Astrocyte of the cerebellum (primary cell): ENCODE results near the gene TTLL4.

Experiments used
- DNase-seq: peaks from one replicate; pipeline ENCODE4 v3.0.0-alpha.2; 2011; ENCODE audit warnings: low read depth
- H3K4me3 ChIP-seq: 2 replicates; pipeline ENCODE4 v1.5.1; 2011; ENCODE audit warnings: mild to moderate bottlenecking, low read depth, low read length, moderate library complexity
- in situ Hi-C: cut with HindIII; loops from 2 replicates; pipeline ENCODE4 v1.10.0; 2017; ENCODE audit warnings: low sequenced_read_pairs
- TF ChIP-seq, protein P1 (sequence below): IDR thresholded peaks from 2 replicates; pipeline ENCODE4 v1.5.1; 2012; ENCODE audit warnings: low read length, low read depth, moderate library complexity, mild to moderate bottlenecking; ENCODE audit errors: missing control alignments

TTLL4 gene

DNA sequence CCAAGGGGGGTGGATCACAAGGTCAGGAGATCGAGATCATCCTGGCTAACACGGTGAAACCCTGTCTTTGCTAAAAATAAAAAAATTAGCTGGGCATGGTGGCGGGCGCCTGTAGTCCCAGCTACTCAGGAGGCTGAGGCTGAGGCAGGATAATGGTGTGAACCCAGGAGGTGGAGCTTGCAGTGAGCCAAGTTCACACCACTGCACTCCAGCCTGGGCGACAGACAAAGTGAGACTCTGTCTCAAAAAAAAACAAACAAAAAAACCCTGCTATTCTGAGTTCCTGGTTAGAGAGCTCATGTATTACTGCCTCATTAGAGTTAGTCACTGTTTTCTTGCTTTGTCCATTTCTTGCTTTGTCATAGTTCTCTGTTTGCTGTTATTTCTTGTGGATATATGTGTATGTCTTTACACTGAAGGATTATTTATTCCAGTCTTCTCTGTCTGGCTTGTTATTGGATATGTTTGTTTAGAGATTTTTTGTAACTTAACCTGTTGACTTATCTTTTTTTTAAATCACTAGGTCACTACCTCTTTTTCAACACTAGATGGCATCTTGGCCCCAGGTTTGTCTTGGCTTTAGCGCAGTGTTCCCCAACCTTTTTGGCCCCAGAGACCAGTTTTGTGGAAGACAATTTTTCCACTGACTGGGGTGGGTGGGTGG is 17.0 kb downstream of the TTLL4 start:
- no peak for DNase-seq
- TF ChIP-seq, protein P1, sequence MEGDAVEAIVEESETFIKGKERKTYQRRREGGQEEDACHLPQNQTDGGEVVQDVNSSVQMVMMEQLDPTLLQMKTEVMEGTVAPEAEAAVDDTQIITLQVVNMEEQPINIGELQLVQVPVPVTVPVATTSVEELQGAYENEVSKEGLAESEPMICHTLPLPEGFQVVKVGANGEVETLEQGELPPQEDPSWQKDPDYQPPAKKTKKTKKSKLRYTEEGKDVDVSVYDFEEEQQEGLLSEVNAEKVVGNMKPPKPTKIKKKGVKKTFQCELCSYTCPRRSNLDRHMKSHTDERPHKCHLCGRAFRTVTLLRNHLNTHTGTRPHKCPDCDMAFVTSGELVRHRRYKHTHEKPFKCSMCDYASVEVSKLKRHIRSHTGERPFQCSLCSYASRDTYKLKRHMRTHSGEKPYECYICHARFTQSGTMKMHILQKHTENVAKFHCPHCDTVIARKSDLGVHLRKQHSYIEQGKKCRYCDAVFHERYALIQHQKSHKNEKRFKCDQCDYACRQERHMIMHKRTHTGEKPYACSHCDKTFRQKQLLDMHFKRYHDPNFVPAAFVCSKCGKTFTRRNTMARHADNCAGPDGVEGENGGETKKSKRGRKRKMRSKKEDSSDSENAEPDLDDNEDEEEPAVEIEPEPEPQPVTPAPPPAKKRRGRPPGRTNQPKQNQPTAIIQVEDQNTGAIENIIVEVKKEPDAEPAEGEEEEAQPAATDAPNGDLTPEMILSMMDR: peak; percentile 20
- H3K4me3 ChIP-seq: no peak overlapping the region
- in situ Hi-C loops: no loop called here

DNA sequence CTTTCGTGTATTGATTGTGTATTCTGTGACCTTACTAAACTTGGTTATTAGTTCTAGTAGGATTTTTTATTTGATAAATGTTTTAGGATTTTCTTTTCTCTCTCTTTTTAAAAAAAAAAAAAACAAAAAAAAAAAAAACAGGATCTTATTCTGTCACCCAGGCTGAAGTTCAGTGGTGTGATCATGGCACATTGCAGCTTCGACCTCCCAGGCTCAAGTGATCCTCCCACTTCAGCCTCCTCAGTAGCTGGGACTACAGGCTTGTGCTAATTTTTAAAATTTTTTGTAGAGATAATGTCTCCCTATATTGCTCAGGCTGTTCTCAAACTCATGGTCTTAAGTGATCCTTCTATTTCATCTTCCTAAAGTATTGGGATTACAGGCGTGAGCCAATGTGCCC is 19.0 kb downstream of the TTLL4 start:
- in situ Hi-C loops: no loop called here
- TF ChIP-seq, protein P1: no peak

DNA sequence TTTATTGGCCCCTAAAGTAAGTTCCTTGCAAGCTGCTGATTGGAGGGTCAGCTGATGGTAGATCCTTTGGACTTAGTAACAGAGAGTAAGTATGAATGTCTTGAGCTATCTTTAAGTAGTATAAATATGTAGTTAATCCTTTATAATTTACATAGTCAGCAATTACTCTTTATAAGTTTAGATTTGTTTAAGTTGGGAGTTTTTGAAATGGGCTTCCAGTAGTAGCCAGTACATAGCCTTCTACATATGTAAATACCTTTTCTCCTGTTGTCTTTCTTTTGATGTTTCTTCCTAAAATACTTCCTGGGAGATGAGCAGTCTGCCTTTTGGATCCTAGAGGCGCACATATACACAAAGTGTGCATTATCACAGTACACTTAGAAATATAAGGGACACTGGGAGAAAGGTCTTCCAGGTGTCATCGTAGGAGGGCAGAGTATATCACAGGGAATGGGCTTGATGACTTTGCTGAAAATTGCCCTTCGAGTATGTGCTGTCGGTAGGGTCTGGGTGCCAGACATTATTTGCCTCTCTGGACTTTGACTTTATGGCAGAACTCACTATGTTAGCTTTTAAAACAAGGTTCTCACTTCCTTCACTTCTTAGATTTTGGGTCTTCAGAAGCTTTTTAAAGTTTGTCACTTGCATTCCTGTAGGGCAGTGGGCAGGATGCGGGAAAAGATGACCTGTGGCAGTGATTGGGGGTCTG is 21.6 kb downstream of the TTLL4 start:
- DNase-seq: no peak
- no peak overlapping the region for H3K4me3 ChIP-seq
- TF ChIP-seq, protein P1: no peak
- in situ Hi-C loops: no loop called here

More for the DNA sequence above, 19.0 kb downstream of the TTLL4 start:
- DNase-seq: no peak
- H3K4me3 ChIP-seq: no peak overlapping the region

DNA sequence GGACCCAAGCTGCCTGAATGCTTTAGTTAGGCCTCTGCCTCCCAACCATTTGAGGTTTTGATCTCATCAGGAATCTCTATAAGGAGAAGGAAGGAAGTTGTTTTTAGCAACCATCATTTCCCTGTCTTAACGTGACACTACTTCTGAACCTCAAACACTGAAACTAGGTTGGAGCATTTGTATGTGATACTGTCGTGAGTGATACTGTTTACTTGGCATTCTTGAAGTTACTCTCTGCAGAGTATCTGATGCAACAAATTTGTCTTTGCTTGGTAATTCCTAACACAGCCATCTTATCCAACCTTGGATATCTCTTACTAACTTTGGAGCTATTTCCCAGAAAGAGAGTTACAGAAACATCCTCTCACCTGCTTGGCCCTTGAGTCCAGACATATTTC is 22.1 kb downstream of the TTLL4 start:
- TF ChIP-seq, protein P1: no peak
- H3K4me3 ChIP-seq: no peak overlapping the region
- no peak for DNase-seq
- in situ Hi-C loops: no loop called here

DNA sequence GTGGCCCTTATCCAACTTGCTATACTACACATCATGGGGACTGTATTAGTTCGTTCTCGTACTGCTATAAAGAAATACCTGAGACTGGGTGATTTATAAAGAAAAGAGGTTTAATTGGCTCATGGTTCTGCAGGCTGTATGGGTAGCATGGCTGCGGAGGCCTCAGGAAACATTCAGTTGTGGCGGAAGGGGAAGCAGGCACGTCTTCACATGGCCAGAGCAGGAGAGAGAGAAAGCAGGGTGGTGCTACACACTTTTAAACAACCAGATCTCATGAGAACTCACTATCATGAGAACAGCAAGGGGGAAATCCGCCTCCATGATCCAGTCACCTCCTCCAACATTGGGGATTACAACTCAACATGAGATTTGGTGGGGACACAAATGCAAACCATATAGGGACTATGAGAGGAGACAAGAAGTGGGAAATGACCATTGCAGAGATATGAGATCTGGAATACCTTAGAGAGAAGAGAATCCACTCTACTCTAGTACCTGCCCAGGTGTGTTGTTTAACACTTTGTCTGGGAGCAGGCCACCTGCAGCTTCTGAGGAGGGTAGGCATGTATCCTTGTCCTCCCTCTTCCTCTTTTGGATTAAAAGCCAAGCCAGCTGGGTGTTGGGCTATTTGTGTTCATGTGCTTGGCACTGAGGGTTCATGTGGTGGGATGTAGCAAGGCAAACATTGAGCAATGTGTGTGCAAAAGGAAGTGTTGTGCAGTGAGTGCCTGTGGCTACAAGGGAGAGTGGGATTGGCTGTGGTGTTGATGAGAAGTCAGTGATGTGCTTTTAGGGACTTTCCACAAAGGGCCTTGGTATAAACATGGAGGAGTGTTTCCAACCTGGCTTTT is 22.8 kb downstream of the TTLL4 start:
- no peak for DNase-seq
- in situ Hi-C loops: no loop called here
- H3K4me3 ChIP-seq: no peak overlapping the region
- TF ChIP-seq, protein P1: no peak

DNA sequence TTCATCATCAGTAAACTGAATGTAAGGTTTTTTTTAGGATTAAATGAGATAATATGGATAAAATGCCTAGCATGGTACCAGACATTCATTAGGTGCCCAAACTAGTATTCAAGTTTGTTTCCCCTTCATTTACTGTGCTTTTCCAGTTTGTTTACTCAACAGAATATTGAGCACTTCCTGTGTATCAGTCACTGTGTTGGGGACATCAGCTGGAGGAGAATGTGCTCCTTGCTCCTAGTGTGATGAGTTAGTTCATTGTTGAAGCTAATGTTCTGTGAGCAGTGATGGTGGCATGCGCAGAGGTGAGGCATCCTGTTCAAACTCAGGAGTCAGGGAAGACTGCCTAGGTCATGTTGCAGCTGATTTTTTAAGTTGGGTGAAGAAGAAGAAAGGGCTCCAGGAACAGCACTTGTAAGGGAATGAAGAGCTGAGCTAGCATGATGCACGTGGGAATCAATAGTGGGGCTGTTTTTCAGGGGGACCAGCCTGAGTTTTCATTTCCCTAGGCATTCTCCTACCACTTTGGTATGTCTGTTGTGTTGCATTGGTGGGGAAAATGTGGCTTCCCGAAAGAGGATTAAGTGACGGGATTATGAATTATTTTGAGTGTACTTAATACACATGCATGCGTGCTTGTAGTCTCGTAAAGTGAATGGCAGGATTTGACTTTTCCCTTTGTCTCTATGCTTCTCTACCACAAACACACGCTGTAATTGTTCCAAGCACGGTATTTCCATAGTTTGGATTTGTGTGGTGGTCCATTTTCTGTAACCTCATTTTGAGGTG is 23.7 kb downstream of the TTLL4 start:
- in situ Hi-C loops: no loop called here
- no peak overlapping the region for H3K4me3 ChIP-seq
- TF ChIP-seq, protein P1: no peak
- no peak for DNase-seq
